HG03066 (cell line): ENCODE measurements around the gene GJB5.
"Not testable (repeated sequence)": the region's sequence is repeated elsewhere in the genome, so short reads cannot be mapped to it uniquely, and the experiment has no call there.

Experiments
- ATAC-seq: cut with Tn5 transposase; IDR thresholded peaks from one replicate; pipeline ENCODE4 v1.9.1; 2021; ENCODE audit warnings: low read depth; ENCODE audit not compliant: unreplicated experiment

GJB5 gene

DNA sequence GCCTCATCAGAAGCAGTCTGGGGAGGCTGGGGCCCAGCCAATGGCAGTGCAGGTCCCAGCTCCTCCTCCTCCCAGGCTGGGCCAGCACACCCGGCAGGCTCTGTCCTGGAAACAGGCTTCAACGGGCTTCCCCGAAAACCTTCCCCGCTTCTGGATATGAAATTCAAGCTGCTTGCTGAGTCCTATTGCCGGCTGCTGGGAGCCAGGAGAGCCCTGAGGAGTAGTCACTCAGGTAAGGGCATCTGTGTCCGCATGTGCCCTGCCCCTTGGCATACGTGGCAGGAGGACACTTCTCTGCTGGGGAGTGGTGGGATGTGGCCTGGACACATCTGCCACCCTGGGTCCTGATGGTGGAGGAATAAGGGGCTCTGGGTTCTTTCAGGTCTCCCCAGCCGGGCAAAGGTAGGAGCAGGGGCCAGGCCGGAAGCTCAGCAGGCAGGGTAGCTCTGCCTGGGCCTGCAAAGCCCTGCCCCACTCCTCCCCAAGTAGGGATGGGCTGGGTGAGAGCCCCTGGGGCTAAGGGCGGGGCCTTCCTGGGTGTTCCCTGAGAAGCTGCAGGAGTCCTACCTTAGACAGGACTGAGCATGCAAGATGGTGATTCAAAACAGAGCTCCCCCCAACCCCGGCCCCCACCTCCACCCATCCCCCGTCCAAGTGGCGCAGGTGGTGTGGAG lies at the start of gene GJB5:
Gene GJB5 (plus strand): TSS at position 84 of the 674 bp plus-strand sequence. CDS start 2,284 bp downstream, outside the sequence.
- ATAC-seq: no peak

DNA sequence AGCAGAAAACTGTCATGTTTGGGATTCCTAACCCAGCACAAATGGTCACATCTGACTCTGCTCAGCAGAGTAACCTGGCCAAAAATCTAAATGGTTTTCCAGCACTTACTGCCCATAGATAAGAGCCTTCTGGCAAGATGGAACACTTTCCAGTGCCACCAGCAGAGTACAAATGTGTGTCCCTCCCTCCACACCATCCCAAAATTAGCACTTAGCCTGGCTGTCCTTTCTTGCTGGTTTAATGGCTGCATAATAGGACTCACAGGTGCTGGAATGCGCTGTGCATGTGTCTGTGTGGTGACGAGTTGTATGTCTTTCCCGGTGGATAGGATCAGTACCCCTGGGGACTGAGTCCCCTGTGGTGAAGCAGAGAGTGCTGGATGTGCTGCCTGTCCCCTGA lies 49.8 kb upstream of the GJB5 start:
- ATAC-seq: no peak

DNA sequence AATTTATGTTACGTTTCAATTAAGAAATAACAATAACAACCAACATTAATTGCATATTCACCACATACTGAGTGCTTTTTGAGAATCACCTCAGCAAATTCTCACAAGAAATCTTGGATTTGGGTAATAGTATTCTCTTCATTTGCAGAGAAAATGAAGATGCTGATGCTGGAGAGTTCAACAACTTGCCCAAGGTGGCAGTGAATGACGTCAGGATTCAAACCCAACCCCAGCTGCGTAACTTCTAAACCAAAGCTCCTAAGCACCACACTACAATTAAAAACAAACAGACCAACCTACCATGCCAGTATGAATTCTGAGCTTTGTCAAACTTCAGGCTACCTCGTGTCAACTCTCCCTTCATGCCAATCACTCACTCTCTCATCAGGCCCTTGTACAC lies 46.7 kb upstream of the GJB5 start:
- no peak for ATAC-seq

DNA sequence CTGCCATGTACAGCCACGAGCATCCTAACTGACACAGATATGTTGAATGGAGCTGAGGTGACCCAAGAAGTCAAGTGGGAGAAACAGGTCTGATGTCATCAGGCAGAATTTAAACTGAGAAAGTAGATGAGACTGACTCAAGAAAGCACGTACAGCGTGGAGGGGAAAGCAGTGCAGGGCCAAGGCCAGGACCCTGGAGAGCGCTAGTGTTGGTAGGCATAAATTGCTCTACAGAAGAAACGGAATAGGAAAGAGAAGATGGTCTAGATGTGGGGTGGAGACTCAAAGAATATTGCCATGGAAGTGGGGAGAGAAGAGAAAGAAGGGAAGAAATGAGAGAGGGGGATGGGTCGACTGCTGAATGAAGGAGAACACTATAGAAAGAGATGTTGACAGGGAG lies 45.3 kb upstream of the GJB5 start:
- ATAC-seq: no peak

DNA sequence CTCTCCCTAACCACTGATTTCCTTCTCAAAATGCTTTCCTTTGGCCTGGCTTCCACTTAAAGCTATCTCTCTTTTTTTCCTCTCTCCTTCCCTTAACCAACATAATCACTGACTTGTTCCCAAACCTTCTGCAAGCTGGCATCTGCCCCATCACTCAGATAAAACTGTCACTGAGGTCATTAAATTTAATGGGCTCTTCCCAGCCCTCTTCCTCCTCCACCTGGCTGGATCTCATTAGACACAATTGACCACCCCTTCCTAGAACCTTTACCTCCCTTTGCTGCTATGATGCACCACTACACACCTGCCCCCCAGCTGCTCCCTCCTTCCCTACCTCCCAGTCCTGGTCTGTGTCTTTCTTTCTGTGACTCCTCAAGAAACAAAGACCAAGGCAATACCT lies 44.0 kb upstream of the GJB5 start:
- ATAC-seq: no peak

DNA sequence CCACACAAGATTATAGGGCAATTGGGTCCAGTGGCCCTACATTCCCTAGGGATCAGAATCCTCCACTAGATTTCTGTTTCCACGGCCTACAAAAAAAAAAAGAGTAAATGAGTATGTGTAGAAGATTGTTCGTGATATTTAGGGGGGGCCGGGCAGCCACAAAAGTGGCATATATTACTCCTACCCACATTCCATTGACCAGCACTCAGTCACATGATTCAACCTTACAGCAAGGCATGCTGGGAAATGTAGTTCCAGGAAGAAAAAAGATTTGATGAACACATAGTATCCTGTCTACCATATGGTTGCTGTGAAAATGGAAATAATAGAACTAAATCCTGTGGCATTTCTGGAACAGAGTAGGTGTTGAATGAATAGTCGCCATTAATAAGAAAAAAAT lies 43.4 kb upstream of the GJB5 start:
- no peak for ATAC-seq

DNA sequence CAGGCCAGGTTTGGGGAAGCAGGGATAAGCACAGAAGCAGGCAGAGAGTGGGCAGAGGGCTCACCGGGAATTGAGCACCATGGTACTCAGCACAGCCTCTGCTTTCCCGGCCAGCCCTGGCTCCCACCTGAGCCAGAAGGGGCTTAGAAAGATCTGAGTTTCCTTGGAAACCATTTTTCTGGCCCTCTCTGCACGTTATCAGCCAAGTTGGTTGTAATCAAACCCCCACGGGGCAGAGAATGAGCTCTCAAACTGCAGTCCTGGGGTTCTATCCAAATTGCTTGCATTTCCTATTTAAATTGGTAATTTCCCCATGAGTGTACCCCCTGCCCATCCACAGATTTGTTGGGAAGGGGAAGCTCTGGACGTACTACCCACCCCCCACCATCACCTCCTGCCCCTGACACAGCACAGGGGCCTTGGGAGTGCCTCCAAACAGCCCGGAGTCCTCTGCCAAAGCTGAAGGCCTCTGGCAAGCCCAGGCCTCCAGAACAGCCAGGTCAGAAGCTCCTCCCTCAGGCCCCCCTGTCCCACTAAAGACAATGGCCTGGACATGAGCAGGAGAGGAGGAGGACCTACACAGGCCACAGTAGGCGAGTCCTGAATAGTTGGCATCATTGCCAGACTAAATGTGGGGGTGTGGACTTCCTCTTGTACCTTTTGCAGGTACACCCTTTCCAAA lies 42.7 kb upstream of the GJB5 start:
- no peak for ATAC-seq

DNA sequence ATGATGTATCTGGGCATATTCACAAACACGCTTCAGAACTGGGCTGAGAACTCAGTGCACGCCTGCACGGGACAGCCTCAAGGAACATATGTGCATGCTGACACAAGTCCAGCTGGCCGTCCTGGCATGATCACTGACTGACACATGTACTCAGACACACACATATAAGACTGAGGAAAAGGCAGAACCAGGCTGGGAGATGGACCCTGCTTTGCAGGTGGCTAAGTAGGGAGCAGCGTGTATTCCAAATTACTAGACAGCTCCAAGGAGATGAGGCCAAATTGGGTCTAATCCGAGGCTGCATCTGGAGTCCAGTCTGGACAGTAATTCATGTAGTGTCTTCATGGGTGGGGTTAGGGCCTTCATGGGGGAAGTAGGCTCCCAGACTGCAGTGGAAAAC lies 41.4 kb upstream of the GJB5 start:
- ATAC-seq: no peak

DNA sequence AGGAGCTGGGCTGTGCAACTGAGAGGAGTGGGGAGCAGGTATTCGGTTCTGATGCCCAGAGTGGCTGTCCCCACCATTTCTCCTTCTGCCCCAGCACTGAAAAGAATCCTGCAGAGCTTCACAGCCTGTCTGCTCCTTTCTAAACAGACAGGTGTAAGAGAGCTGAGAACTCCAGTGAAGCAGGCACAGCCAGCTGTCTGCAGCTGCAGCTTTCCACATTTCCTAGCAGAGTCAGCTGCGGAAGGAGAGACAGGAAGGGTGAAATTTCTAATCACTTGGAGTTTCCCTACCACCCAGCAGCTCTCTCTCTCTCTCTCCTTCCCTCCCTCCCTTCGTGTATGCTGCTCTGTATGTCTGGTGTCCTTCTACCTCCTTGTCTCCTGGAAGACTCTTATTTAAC lies 40.5 kb upstream of the GJB5 start:
- no peak for ATAC-seq

DNA sequence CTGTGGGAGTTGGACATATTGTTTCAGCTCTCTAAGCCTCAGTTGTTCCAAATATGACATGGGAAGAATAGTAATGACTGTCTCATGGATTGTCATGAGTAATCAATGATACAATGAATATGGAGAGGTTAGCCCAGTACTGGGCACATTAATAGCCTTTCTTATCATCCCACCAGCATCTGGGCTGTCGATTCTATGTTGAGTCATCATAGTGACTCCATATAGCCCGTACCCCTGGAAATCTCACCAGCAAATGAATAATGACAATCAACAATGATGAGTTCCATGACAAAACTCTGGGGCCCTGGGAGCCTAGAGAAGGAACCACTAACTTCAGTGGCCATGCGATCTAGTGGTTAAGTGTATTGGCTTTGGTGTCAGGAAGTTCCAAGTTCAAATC lies 39.7 kb upstream of the GJB5 start:
- ATAC-seq: no peak

DNA sequence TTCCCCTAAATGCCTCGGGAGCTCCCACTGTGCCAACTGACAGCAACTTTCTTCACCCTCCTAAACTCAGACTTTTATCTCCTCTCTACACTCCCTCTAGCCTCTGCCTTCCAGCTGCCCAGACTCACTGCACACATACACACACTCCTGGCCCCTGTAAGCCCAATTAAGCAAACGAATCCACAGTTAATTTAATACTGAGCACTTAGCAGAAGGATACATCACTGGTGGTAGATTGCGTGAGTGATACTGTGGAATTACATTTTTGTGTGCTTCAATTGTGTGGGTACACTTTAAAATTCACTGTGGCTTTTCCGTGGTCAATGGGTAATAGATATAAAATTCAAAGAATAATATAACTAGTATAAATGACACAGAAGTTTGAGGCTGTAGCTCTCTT lies 33.6 kb upstream of the GJB5 start:
- ATAC-seq: no peak

DNA sequence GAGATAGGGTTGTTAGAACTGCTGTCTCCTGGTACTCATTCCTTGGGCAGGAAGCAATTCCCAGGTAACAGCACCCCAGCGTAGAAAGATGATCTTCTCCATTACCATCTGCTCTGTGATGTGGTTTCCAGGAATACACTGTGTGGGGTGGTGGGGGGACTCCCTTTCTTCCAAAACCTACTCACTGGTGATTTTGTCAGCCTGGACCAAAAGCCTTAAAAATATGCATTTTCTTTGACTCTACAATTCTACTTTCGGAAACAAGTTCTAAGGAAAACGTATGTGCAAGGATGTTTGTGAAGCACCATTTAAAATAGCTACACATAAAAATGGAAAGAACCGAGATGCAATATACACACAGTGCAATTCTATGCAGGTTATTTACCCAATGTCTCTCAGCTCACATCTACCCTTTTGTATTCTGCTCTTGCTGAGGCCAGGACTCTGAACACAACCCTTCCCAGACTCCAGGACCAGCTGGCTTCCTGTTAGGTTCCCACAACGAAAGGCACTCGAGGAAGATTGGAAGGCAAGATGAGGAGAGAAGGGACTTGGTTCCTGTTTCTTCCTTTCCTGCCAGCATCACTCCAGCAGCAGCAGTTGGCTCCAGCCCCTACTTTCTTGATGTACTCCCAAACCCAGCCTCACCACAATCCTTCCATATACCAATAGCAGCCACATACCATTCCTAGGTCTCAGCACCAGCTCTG lies 33.0 kb upstream of the GJB5 start:
- ATAC-seq: no peak

DNA sequence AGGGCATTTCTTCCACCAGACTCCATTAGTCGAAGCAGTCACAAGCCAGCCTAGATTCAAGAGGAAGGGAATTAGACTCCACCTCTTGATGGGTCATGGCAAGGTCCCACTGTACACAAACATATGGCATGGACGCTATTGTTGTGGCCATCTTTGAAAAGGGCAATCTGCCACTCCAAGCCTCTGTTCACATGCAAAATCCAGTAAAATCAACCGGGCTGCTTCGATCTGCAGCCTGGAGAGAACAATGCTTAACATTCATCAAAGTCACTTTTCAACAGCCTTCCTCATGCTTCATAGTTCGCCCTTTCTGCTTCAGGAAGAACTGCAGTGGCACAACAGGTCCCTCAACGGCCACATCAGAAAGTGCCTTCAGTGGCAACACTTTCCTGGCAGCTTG lies 28.0 kb upstream of the GJB5 start:
- ATAC-seq: no peak

DNA sequence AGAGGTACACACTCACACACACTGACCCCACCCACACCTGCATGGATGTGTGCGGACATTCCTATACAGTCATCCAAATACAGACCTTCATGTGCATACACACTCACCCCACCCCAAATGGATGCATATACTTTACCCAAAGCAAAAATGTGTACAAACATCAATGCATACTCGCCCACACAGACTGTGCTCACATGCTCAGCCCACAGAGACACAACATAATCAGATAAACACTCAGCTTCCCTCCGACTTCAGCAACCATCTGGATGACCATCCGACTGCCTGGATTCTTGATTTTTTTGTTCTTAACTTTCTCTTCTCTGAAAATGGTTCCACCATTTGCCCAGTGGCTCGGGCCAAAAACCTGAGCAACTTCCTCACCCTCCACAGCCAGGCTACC lies 24.4 kb upstream of the GJB5 start:
- no peak for ATAC-seq

DNA sequence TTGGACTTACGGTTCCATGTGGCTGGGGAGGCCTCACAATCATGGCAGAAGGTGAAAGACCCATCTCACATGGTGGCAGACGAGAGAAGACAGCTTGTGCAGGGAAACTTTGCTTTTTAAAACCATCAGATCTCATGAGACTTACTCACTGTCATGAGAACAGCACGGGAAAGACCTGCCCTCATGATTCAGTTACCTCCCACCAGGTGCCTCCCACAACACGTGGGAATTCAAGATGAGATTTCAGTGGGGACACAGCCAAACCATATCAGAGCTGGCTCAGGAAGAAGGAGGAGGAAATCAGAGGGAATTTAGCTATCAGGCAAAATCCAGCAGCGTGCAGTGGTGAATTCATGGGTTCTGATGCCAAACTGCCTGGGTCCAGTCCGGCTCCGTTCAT lies 22.0 kb upstream of the GJB5 start:
- not testable (repeated sequence) for ATAC-seq

DNA sequence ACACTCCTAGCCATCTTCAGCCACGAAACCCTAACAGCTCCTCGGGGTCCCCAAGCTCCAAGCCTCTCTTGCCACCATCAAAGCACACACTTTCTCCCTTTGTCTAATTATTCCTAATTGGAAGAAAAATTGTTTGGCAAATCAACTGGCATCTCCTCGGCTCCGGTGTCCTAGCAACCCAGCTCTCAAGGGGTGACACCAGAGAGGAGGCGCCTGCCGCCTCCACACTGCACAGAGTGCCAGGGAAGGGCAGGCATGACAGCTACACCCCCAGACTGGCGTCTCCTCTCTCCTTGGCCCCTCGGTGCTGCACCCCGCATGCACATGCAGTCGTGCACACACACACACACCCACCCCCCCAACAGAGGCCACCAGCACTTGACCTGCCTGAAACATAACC lies 18.2 kb upstream of the GJB5 start:
- no peak for ATAC-seq

DNA sequence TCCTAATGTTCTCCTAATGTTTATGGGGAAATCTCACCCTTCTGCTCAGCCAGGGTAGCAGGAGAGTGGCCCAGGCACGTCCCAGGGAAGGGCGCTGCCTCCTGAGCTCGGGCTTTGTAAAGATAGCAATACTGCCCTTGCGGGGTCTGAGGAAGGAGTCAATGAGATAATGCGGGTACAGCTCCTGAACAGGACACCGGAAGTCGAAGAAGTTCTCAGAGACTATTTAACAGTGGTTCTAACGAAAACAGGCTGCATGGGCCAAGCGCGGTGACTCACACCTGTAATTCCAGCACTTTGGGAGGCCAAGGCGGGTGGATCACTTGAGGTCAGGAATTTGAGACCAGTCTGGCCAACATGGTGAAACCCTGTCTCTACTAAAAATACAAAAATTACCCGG lies 17.6 kb upstream of the GJB5 start:
- ATAC-seq: not testable (repeated sequence)

DNA sequence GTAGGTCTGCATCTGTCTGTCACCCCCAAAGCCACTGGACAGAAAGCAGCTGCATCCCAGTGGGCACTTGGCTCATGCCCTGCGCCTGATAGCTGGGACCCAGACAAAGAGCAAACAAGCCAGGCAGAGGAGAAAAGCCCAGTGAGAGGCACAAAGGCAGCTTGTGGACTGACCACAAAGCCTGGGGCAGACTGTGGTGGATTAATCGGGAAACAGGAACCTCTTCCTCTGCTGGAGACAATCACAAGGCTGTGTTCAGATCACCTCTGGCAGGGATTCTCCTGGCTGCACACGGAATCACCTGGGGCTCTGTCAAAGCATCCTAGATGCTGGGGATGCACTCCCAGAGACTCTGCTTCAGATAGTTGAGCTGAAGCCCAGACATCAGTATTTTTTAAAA lies 15.2 kb upstream of the GJB5 start:
- no peak for ATAC-seq

DNA sequence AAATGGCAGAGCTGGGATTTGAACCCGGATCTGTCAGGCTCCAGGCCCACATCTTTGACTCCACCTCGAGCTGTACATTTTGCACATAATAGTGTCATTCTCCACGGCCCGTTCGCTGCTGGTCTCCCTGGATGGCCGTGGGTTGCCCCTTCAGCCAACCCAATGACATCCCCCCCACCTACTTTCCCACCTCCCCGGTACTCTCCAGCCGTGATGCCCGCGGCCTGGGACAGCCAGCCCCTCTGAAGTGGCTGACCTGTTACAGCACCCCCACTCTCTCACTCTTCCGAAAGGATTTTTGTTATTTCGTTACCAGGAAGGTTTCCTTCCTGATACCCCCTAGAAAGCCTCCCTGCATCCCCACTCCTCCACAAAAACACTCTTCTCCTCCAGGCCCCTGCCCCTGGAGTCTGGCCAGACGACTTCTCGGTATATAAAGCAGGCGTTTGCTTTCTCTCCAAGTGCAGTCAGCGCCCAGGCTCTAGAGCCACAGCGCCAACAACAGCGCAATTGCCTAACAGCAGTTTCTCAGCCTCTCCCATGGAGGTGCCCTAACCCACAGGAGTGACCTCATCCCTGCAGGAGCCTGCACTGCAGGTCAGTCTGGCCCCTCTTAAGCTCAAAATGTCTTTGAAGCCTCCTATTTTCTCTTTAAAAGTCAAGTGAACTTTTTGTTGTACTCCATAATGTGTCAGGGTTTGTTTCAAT lies 14.5 kb upstream of the GJB5 start:
- no peak for ATAC-seq

DNA sequence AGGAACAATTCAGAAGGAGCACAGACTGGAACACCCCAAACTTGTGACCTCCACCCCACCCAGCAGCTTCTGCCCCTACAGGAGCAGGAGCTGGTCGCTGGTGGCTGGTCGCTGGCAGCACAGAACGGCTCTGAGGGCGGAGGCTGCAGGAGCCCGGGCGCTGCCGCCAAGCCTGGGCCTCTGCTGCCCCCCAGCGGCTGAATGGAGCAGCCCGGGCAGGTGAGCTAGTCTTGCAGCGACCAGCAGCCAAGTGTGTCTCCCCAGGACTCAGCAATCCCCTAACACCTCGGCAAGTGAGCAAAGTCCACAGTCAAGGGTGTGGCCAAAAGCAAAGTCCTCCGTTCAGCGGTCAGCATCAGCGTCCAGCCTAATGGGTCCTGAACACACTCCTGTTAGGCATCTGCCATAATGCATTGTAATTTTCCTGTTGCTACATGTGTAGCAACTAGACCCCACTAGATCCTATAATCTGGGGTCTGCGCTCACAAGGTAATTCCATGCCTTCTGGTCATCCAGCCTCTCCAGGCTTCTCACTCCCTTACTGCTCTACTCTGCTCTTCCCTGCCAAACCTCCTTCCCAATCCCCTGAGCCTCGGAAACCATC lies 12.1 kb upstream of the GJB5 start:
- ATAC-seq: no peak

DNA sequence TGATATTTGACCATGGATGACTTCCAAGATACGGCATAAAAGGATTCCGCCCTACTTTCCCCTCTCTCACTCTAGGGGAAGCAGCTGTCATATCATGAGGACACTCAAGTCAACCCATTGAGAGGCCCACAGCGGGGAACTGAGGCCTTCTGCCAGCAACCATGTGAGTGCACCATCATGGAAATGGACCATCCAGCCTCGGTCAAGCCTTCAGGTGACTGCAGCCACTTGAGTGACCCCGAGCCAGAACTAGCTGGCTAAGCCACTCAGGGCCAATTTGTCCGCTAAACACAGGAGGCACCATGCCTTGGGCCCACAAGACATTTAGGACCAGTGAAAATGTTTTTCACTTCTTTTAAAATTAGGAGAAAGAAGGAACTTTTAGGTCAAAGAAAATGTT lies 11.1 kb upstream of the GJB5 start:
- no peak for ATAC-seq
